HEK293 (cell line): ENCODE data around the gene IDI2.

Source experiments
- BCL6B ChIP-seq: fragments of 450-650 bp; formaldehyde crosslinking; IDR thresholded peaks from 2 replicates; pipeline ENCODE4 v1.5.1; 2017; ENCODE audit warnings: missing biosample characterization, missing genetic modification characterization
- OVOL3 ChIP-seq: fragments of 450-650 bp; formaldehyde crosslinking; IDR thresholded peaks from 2 replicates; pipeline ENCODE4 v1.5.1; 2016; ENCODE audit warnings: missing biosample characterization, missing genetic modification characterization
- RBAK ChIP-seq: fragments of 450-650 bp; formaldehyde crosslinking; IDR thresholded peaks from 2 replicates; pipeline ENCODE4 v1.5.1; 2016; ENCODE audit warnings: missing biosample characterization, missing genetic modification characterization
- SP7 ChIP-seq: fragments of 450-650 bp; formaldehyde crosslinking; IDR thresholded peaks from 2 replicates; pipeline ENCODE4 v1.5.1; 2016; ENCODE audit warnings: missing biosample characterization, missing genetic modification characterization
- TCF7L2 ChIP-seq: IDR thresholded peaks from 2 replicates; pipeline ENCODE4 v1.6.1; 2011; ENCODE audit warnings: low read depth, mild to moderate bottlenecking, inconsistent platforms, low read length, moderate library complexity, borderline replicate concordance
- ZFP3 ChIP-seq: fragments of 450-650 bp; formaldehyde crosslinking; IDR thresholded peaks from 2 replicates; pipeline ENCODE4 v1.5.1; 2016; ENCODE audit warnings: low read depth, missing biosample characterization, missing genetic modification characterization
- ZIC2 ChIP-seq: fragments of 450-650 bp; formaldehyde crosslinking; IDR thresholded peaks from 2 replicates; pipeline ENCODE4 v1.5.1; 2016; ENCODE audit warnings: missing biosample characterization, missing genetic modification characterization
- ZNF10 ChIP-seq: fragments of 450-650 bp; formaldehyde crosslinking; IDR thresholded peaks from 2 replicates; pipeline ENCODE4 v1.5.1; 2017; ENCODE audit warnings: missing biosample characterization, missing genetic modification characterization
- ZNF112 ChIP-seq: fragments of 450-650 bp; formaldehyde crosslinking; IDR thresholded peaks from 2 replicates; pipeline ENCODE4 v1.5.0; 2017; ENCODE audit warnings: missing biosample characterization, missing genetic modification characterization
- ZNF302 ChIP-seq: fragments of 450-650 bp; formaldehyde crosslinking; IDR thresholded peaks from 2 replicates; pipeline ENCODE4 v1.5.1; 2016; ENCODE audit warnings: missing biosample characterization, missing genetic modification characterization, low read depth
- ZNF37A ChIP-seq: fragments of 450-650 bp; IDR thresholded peaks from 2 replicates; pipeline ENCODE4 v1.5.1; 2018; ENCODE audit warnings: missing biosample characterization, missing genetic modification characterization
- ZNF501 ChIP-seq: fragments of 450-650 bp; formaldehyde crosslinking; IDR thresholded peaks from 2 replicates; pipeline ENCODE4 v1.5.1; 2016; ENCODE audit warnings: missing biosample characterization, missing genetic modification characterization
- ZNF510 ChIP-seq: fragments of 450-650 bp; formaldehyde crosslinking; IDR thresholded peaks from 2 replicates; pipeline ENCODE4 v1.5.1; 2018; ENCODE audit warnings: mild to moderate bottlenecking, missing genetic modification characterization, missing biosample characterization; ENCODE audit not compliant: insufficient replicate concordance
- ZNF513 ChIP-seq: fragments of 450-650 bp; IDR thresholded peaks from 2 replicates; pipeline ENCODE4 v1.5.1; 2018; ENCODE audit warnings: missing biosample characterization, missing genetic modification characterization
- ZNF549 ChIP-seq: fragments of 450-650 bp; IDR thresholded peaks from 2 replicates; pipeline ENCODE4 v1.5.1; 2018; ENCODE audit warnings: missing biosample characterization, missing genetic modification characterization, mild to moderate bottlenecking, inconsistent platforms, moderate library complexity
- ZNF560 ChIP-seq: fragments of 450-650 bp; formaldehyde crosslinking; IDR thresholded peaks from 2 replicates; pipeline ENCODE4 v1.5.1; 2017; ENCODE audit warnings: missing biosample characterization, missing genetic modification characterization, borderline replicate concordance
- ZNF600 ChIP-seq: fragments of 450-650 bp; formaldehyde crosslinking; IDR thresholded peaks from 2 replicates; pipeline ENCODE4 v1.5.1; 2016; ENCODE audit warnings: missing biosample characterization, missing genetic modification characterization
- ZNF621 ChIP-seq: fragments of 450-650 bp; formaldehyde crosslinking; IDR thresholded peaks from 2 replicates; pipeline ENCODE4 v1.5.1; 2017; ENCODE audit warnings: missing biosample characterization, missing genetic modification characterization
- ZNF701 ChIP-seq: fragments of 450-650 bp; formaldehyde crosslinking; IDR thresholded peaks from 2 replicates; pipeline ENCODE4 v1.5.1; 2016; ENCODE audit warnings: missing biosample characterization, missing genetic modification characterization
- ZNF776 ChIP-seq: fragments of 450-650 bp; formaldehyde crosslinking; IDR thresholded peaks from 2 replicates; pipeline ENCODE4 v1.5.0; 2017; ENCODE audit warnings: missing biosample characterization, missing genetic modification characterization, borderline replicate concordance
- ZNF777 ChIP-seq: fragments of 450-650 bp; formaldehyde crosslinking; IDR thresholded peaks from 2 replicates; pipeline ENCODE4 v1.5.1; 2017; ENCODE audit warnings: missing biosample characterization, missing genetic modification characterization, borderline replicate concordance
- ZNF791 ChIP-seq: fragments of 450-650 bp; formaldehyde crosslinking; IDR thresholded peaks from 2 replicates; pipeline ENCODE4 v1.5.1; 2016; ENCODE audit warnings: missing biosample characterization, missing genetic modification characterization
- ZSCAN16 ChIP-seq: fragments of 450-650 bp; formaldehyde crosslinking; IDR thresholded peaks from 2 replicates; pipeline ENCODE4 v1.5.1; 2016; ENCODE audit warnings: missing biosample characterization, missing genetic modification characterization
- ZXDB ChIP-seq: fragments of 450-650 bp; formaldehyde crosslinking; IDR thresholded peaks from 2 replicates; pipeline ENCODE4 v1.5.1; 2016; ENCODE audit warnings: missing biosample characterization, missing genetic modification characterization
- TF ChIP-seq, protein P1 (sequence below): fragments of 450-650 bp; formaldehyde crosslinking; IDR thresholded peaks from 2 replicates; pipeline ENCODE4 v1.5.1; 2016; ENCODE audit warnings: missing biosample characterization, missing genetic modification characterization
- TF ChIP-seq, protein P2 (sequence below): fragments of 450-650 bp; formaldehyde crosslinking; IDR thresholded peaks from 2 replicates; pipeline ENCODE4 v1.5.1; 2016; ENCODE audit warnings: missing biosample characterization, missing genetic modification characterization
- TF ChIP-seq, protein P3 (sequence below): fragments of 450-650 bp; formaldehyde crosslinking; IDR thresholded peaks from 2 replicates; pipeline ENCODE4 v1.5.1; 2016; ENCODE audit warnings: missing biosample characterization, missing genetic modification characterization
- TF ChIP-seq, protein P4 (sequence below): fragments of 450-650 bp; formaldehyde crosslinking; IDR thresholded peaks from 2 replicates; pipeline ENCODE4 v1.5.1; 2017; ENCODE audit warnings: missing biosample characterization, missing genetic modification characterization

The IDI2 gene

GRCh38 chr10:1056326-1057105 lies 30.9 kb upstream of the IDI2 start, which contains the start of gene WDR37 (continued):
- TF ChIP-seq ZNF776 (tag by site-specific recombination) (no peak), ZNF560 (no peak), ZNF777 (tag by site-specific recombination) (no peak), ZNF510 (tag by site-specific recombination) (no peak), BCL6B (tag by site-specific recombination) (no peak), ZNF302 (no peak), ZFP3 (no peak), ZIC2 (tag by site-specific recombination) (no peak), ZNF10 (tag by site-specific recombination) (no peak), ZNF549 (no peak), ZNF791 (tag by site-specific recombination) (no peak), ZNF621 (tag by site-specific recombination) (no peak), ZNF37A (tag by site-specific recombination) (peak; percentile 43; the same call in 1 of the 2 replicates), SP7 (tag by site-specific recombination) (peak; percentile 60), ZNF701 (no peak), ZNF501 (tag by site-specific recombination) (peak; percentile 56), OVOL3 (tag by site-specific recombination) (no peak; the same call in 1 of the 2 replicates), TCF7L2 (no peak), ZXDB (tag by site-specific recombination) (peak; percentile 86), RBAK (no peak), ZNF112 (tag by site-specific recombination) (no peak), ZSCAN16 (tag by site-specific recombination) (no peak), ZNF513 (tag by site-specific recombination) (0 out of 2 replicates have a peak, but pooled peaks have one; percentile 18), ZNF600 (peak; percentile 41; the same call in 1 of the 2 replicates)
- TF ChIP-seq, protein P1, sequence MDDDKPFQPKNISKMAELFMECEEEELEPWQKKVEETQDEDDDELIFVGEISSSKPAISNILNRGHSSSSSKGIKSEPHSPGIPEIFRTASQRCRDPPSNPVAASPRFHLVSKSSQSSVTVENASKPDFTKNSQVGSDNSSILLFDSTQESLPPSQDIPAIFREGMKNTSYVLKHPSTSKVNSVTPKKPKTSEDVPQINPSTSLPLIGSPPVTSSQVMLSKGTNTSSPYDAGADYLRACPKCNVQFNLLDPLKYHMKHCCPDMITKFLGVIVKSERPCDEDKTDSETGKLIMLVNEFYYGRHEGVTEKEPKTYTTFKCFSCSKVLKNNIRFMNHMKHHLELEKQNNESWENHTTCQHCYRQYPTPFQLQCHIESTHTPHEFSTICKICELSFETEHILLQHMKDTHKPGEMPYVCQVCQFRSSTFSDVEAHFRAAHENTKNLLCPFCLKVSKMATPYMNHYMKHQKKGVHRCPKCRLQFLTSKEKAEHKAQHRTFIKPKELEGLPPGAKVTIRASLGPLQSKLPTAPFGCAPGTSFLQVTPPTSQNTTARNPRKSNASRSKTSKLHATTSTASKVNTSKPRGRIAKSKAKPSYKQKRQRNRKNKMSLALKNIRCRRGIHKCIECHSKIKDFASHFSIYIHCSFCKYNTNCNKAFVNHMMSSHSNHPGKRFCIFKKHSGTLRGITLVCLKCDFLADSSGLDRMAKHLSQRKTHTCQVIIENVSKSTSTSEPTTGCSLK (tag by site-specific recombination) = no peak
- TF ChIP-seq, protein P2, sequence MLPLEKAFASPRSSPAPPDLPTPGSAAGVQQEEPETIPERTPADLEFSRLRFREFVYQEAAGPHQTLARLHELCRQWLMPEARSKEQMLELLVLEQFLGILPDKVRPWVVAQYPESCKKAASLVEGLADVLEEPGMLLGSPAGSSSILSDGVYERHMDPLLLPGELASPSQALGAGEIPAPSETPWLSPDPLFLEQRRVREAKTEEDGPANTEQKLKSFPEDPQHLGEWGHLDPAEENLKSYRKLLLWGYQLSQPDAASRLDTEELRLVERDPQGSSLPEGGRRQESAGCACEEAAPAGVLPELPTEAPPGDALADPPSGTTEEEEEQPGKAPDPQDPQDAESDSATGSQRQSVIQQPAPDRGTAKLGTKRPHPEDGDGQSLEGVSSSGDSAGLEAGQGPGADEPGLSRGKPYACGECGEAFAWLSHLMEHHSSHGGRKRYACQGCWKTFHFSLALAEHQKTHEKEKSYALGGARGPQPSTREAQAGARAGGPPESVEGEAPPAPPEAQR (tag by site-specific recombination) = no peak
- TF ChIP-seq, protein P3, sequence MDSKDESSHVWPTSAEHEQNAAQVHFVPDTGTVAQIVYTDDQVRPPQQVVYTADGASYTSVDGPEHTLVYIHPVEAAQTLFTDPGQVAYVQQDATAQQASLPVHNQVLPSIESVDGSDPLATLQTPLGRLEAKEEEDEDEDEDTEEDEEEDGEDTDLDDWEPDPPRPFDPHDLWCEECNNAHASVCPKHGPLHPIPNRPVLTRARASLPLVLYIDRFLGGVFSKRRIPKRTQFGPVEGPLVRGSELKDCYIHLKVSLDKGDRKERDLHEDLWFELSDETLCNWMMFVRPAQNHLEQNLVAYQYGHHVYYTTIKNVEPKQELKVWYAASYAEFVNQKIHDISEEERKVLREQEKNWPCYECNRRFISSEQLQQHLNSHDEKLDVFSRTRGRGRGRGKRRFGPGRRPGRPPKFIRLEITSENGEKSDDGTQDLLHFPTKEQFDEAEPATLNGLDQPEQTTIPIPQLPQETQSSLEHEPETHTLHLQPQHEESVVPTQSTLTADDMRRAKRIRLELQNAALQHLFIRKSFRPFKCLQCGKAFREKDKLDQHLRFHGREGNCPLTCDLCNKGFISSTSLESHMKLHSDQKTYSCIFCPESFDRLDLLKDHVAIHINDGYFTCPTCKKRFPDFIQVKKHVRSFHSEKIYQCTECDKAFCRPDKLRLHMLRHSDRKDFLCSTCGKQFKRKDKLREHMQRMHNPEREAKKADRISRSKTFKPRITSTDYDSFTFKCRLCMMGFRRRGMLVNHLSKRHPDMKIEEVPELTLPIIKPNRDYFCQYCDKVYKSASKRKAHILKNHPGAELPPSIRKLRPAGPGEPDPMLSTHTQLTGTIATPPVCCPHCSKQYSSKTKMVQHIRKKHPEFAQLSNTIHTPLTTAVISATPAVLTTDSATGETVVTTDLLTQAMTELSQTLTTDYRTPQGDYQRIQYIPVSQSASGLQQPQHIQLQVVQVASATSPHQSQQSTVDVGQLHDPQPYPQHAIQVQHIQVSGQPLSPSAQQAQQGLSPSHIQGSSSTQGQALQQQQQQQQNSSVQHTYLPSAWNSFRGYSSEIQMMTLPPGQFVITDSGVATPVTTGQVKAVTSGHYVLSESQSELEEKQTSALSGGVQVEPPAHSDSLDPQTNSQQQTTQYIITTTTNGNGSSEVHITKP = no peak
- TF ChIP-seq, protein P4, sequence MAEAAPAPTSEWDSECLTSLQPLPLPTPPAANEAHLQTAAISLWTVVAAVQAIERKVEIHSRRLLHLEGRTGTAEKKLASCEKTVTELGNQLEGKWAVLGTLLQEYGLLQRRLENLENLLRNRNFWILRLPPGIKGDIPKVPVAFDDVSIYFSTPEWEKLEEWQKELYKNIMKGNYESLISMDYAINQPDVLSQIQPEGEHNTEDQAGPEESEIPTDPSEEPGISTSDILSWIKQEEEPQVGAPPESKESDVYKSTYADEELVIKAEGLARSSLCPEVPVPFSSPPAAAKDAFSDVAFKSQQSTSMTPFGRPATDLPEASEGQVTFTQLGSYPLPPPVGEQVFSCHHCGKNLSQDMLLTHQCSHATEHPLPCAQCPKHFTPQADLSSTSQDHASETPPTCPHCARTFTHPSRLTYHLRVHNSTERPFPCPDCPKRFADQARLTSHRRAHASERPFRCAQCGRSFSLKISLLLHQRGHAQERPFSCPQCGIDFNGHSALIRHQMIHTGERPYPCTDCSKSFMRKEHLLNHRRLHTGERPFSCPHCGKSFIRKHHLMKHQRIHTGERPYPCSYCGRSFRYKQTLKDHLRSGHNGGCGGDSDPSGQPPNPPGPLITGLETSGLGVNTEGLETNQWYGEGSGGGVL (tag by site-specific recombination) = no peak
